Measurements from ENCODE around the gene CARD10. TPM values are rescaled to one million over a fixed set of nuclear protein-coding genes. Genes with fewer than 3 reads are reported as not detected.

Gene CARD10
- total and polyA plus RNA-seq, 2 of the 8 experiments (the other 6 are each of a cell fraction or from before 2014, with no cell fraction given), result 13.5 to 14.4 TPM

DNA sequence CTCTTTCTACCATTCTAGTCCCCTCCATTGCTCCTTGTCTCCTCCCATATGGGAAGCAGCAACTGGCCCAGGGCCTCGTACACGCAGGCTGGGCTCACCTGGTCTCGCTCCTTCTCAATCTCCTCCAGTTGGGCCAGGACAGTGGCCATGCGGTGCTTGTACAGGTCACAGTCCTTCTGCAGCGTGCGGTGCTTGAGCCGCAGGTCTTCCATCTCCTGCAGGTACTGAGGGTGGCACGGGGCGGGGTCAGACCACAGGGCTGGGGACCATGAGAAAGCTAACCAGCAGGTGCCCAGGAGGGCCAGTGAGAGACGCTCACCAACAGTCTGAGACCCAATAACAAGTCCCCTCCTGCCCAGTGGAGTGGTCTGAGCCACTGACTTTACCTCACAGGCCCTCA is 11.5 kb downstream of the CARD10 start (continued):
- TF ChIP-seq ZNF274 (IDR thresholded peaks at IDR 0.05; ENCODE audit: borderline replicate concordance, extremely low read depth, low read length) (no peak), TAF1 (IDR thresholded peaks at IDR 0.05; ENCODE audit: low read depth, low read length) (no peak), SIX5 (IDR thresholded peaks at IDR 0.05; ENCODE audit: low read depth, low read length) (no peak)
